Gastrocnemius medialis (tissue), 4 donors: ENCODE results near the gene MICU1. TPM values are rescaled to one million over a fixed set of nuclear protein-coding genes. Genes with fewer than 3 reads are reported as not detected.

Experiments used
- ATAC-seq, 2 donors: fragments of 150-250 bp; one replicate each; pipeline ENCODE4 v1.9.1; 2016
- DNase-seq, 2 donors: peaks; one replicate each; pipeline ENCODE4 v3.0.0-alpha.2; 2019
- H3K27ac ChIP-seq, 4 donors: fragments of 200-600 bp; sonication (generic); 1 replicate in 1 of 4; 2 replicates in 3 of 4; pipeline ENCODE4 v1.5.1; 2016 to 2018; ENCODE audit warnings: mild to moderate bottlenecking in 2 of 4, moderate library complexity in 1 of 4
- H3K27me3 ChIP-seq, 3 donors: fragments of 200-600 bp; sonication (generic) in 2 of 3; 1 replicate in 1 of 3; 2 replicates in 2 of 3; pipeline versions ENCODE4 v1.5.1 to v1.6.0; 2016 to 2019; ENCODE audit warnings: mild to moderate bottlenecking in 1 of 3, moderate library complexity in 1 of 3
- H3K36me3 ChIP-seq, 2 donors: fragments of 200-600 bp; sonication (generic) in 1 of 2; one replicate each; pipeline ENCODE4 v1.5.1; 2017 to 2018
- H3K4me1 ChIP-seq, 2 donors: fragments of 200-600 bp; sonication (generic) in 1 of 2; one replicate each; pipeline ENCODE4 v1.5.1; 2016 to 2017; ENCODE audit warnings: mild to moderate bottlenecking in 2 of 2
- H3K4me3 ChIP-seq, 4 donors: fragments of 200-600 bp; sonication (generic) in 3 of 4; 1 replicate in 1 of 4; 2 replicates in 3 of 4; pipeline ENCODE4 v1.5.1; 2016 to 2019; ENCODE audit warnings: mild to moderate bottlenecking in 2 of 4
- H3K9me3 ChIP-seq, 3 donors: fragments of 200-600 bp; sonication (generic) in 2 of 3; 1 replicate in 1 of 3; 2 replicates in 2 of 3; pipeline ENCODE4 v1.5.1; 2016 to 2019
- CTCF ChIP-seq, 5 experiments: fragments of 450-650 bp in 3 of 5; fragments of 200-600 bp in 2 of 5; sonication (generic) in 2 of 5; IDR thresholded peaks in 4 of 5; conservative IDR thresholded peaks in 1 of 5; 1 replicate in 4 of 5; 2 replicates in 1 of 5; pipeline ENCODE4 v1.5.1; 2016 to 2019; ENCODE audit warnings: antibody characterized with exemption in 5 of 5, mild to moderate bottlenecking in 3 of 5, moderate library complexity in 3 of 5
- POLR2A ChIP-seq, 2 donors: fragments of 450-650 bp; IDR thresholded peaks; one replicate each; pipeline ENCODE4 v1.6.1; 2017; ENCODE audit warnings: antibody characterized with exemption in 2 of 2, mild to moderate bottlenecking in 2 of 2, moderate library complexity in 2 of 2
- in situ Hi-C, 4 donors: fragments of 200-750 bp; cut with MboI; loops; one replicate each; pipeline versions ENCODE4 v1.15.0 to v1.8.0; 2017; ENCODE audit warnings: low sequenced_read_pairs in 4 of 4
- intact Hi-C: fragments of 100-400 bp; cut with DNase I; formaldehyde crosslinking; loops from one replicate; pipeline ENCODE4 v1.15.1; 2023; ENCODE audit warnings: low total_unique reads
- total RNA-seq, 4 donors: library from RNA; depleted of rRNA; stranded (reverse); fragments of >200 nt; gene quantifications; one replicate each; pipeline versions ENCODE4 v1.1.0 to v1.2.3, GENCODE V29; 2016

Gene MICU1
- total RNA-seq, 4 donors from 2014 or later: 42.7 to 62.2 (median 51.9) TPM

GRCh38 chr10:72515455-72515854 lies 110.4 kb downstream of the MICU1 start:
- intact Hi-C loops: no loop called here
- Histone ChIP-seq H3K27me3 (no peaks in the 10 kb centered on the region), H3K27ac (no peak overlapping the region), H3K4me1 (no peaks in the 10 kb centered on the region), H3K36me3 (no peaks in the 10 kb centered on the region), H3K4me3 (no peak overlapping the region), H3K9me3 (no peaks in the 10 kb centered on the region)
- ATAC-seq: no peak
- DNase-seq: no peak
- in situ Hi-C loops: no loop called here
- TF ChIP-seq CTCF (IDR thresholded peaks at IDR 0.05 in 4 of 5, conservative IDR thresholded peaks at IDR 0.05 in 1 of 5): no peak
- TF ChIP-seq POLR2A (IDR thresholded peaks at IDR 0.05): no peak

- H3K4me1 ChIP-seq: no peaks in the 10 kb centered on the region
- no peaks in the 10 kb centered on the region for H3K9me3 ChIP-seq
- H3K36me3 ChIP-seq: no peaks in the 10 kb centered on the region
- in situ Hi-C loops: no loop called here
- H3K27ac ChIP-seq: no peak overlapping the region
- no peak overlapping the region for H3K4me3 ChIP-seq
- no peak for ATAC-seq
- TF ChIP-seq CTCF (IDR thresholded peaks at IDR 0.05 in 4 of 5, conservative IDR thresholded peaks at IDR 0.05 in 1 of 5) (no peak), POLR2A (IDR thresholded peaks at IDR 0.05) (no peak)
- no peaks in the 10 kb centered on the region for H3K27me3 ChIP-seq
- no peak for DNase-seq
- intact Hi-C loops: no loop called here
Measured at GRCh38 chr10:72513910-72514309, 112.0 kb downstream of the MICU1 start.

GRCh38 chr10:72511459-72511858 lies 114.4 kb downstream of the MICU1 start:
- intact Hi-C loops: no loop called here
- no peaks in the 10 kb centered on the region for H3K9me3 ChIP-seq
- no peak overlapping the region for H3K27ac ChIP-seq
- H3K27me3 ChIP-seq: no peaks in the 10 kb centered on the region
- ATAC-seq: no peak
- DNase-seq: no peak
- no peaks in the 10 kb centered on the region for H3K36me3 ChIP-seq
- in situ Hi-C loops: no loop called here
- TF ChIP-seq CTCF (IDR thresholded peaks at IDR 0.05 in 4 of 5, conservative IDR thresholded peaks at IDR 0.05 in 1 of 5) (no peak), POLR2A (IDR thresholded peaks at IDR 0.05) (no peak)
- no peak overlapping the region for H3K4me3 ChIP-seq
- no peaks in the 10 kb centered on the region for H3K4me1 ChIP-seq

GRCh38 chr10:72509941-72510340 lies 115.9 kb downstream of the MICU1 start:
- H3K36me3 ChIP-seq: no peaks in the 10 kb centered on the region
- intact Hi-C loops (no loop called here), in situ Hi-C loops (no loop called here)
- no peaks in the 10 kb centered on the region for H3K27me3 ChIP-seq
- H3K9me3 ChIP-seq: no peaks in the 10 kb centered on the region
- H3K4me3 ChIP-seq: no peak overlapping the region
- ATAC-seq (no peak), DNase-seq (no peak)
- no peaks in the 10 kb centered on the region for H3K4me1 ChIP-seq
- no peak overlapping the region for H3K27ac ChIP-seq
- TF ChIP-seq CTCF (IDR thresholded peaks at IDR 0.05 in 4 of 5, conservative IDR thresholded peaks at IDR 0.05 in 1 of 5) (no peak), POLR2A (IDR thresholded peaks at IDR 0.05) (no peak)

- ATAC-seq: no peak
- TF ChIP-seq POLR2A (IDR thresholded peaks at IDR 0.05) (no peak), CTCF (IDR thresholded peaks at IDR 0.05 in 4 of 5, conservative IDR thresholded peaks at IDR 0.05 in 1 of 5) (no peak)
- H3K9me3 ChIP-seq: peaks cover 0 to 3% (median 0%) of the 10 kb centered on the region in 3 donors
- no peak overlapping the region for H3K27ac ChIP-seq
- H3K36me3 ChIP-seq: no peaks in the 10 kb centered on the region
- in situ Hi-C loops (no loop called here), intact Hi-C loops (no loop called here)
- H3K4me1 ChIP-seq: no peaks in the 10 kb centered on the region
- no peak for DNase-seq
- H3K4me3 ChIP-seq: no peak overlapping the region
- no peaks in the 10 kb centered on the region for H3K27me3 ChIP-seq
Measured at GRCh38 chr10:72509206-72509799, 116.6 kb downstream of the MICU1 start.
